Nucleus accumbens (tissue), 56 donors: Measurements from ENCODE around the gene PPARGC1A.
A peak's percentile ranks its signal among the peaks of the same experiment; 100 is the strongest.

Experiments
- DNase-seq, 56 donors: peaks; one replicate each; lab custom pipeline; 2025; lab: John Stamatoyannopoulos, UW

The PPARGC1A gene

GRCh38 chr4:23911675-23912455 lies 22.0 kb upstream of the PPARGC1A start:
- no peak for DNase-seq

DNA sequence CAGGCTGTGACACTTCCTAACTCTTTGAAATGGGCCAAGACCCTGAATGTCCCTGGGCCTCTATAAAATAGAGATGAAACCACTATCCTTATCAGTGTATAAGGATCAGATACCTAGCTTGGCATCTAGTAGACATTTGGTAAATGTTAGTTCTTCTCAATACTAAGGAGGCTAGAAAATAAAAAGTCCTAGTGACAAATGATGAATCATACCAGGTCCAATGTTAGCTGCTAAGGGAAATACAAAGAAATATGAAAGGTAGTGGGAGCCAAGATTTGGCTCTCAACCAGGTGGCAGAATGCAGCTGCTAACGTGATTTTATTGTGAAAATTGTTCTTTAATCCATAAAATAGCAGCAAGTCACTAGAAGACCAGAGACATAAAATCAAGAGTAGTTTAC lies 19.8 kb upstream of the PPARGC1A start:
- no peak for DNase-seq

DNA sequence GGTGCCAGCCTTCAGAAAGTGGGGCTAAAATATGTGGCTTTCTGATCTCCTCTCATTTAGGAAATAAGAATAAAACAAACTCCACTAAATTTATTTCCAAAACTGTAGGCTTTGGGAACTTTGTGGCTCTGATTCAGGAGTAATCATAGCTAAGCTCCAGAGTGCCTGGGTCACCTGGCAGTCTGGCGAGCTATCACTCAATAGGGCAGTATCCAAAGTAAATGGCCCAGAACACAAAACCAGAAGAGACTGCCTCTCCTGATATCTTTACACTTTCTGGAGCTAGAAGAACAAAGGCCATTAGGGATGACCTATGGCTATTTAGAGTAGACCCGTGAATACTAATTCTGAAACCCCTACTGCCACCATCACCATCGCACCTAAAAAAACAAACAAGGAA lies 17.0 kb upstream of the PPARGC1A start:
- DNase-seq = no peak

DNA sequence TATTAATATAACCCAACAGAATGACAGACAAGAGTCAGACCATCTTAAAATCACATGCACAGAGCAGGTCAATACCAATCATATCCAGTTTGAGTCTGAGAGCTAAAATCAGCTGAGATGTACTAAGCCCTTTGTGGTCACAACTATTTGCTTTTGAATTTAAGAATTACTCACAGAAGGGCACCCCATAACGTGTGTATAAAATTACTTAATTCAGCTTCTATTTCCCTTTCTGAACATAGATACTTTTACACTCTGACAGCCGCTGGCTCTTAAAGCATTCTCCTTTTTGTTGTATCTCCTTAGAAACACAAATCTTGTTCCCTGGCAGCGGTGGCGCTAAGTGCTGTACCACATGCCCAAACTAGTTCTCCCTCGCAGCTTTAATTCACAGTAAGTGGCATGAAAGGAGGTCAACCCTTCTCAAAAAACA lies 14.8 kb upstream of the PPARGC1A start:
- DNase-seq = peak in 31 of 56 donors; percentile 3 to 78 (median 21)

DNA sequence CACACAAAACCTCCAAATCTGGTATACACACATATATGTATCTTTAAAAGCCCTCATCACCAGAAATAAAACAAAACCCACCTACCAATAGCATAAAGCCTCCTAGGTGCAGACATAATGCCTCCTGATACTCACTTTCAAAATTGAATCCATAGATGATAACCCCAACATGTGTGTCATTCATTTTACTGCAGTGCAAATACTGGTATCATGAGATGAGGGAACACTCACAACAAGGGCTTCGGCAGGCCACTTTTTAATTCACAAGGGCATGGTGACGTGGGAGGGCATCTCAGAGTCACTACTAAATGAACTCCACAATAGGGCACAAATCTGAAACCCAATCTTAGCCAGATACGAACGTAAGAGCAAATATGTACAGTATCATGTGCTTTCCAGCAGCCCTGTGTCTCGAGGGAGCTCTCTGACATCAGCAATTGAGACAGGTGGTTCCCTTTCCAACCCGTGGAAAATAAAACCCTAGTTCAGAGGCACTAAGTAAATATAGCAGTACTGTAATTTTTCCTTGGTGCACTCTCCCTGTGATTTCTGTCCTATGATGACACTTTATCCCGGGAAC lies 14.1 kb upstream of the PPARGC1A start:
- peak in 3 of 56 donors; percentile 5 to 14 (median 8) for DNase-seq

GRCh38 chr4:23902222-23902804 lies 12.5 kb upstream of the PPARGC1A start:
- no peak for DNase-seq

GRCh38 chr4:23900636-23901035 lies 10.8 kb upstream of the PPARGC1A start:
- DNase-seq = no peak

DNA sequence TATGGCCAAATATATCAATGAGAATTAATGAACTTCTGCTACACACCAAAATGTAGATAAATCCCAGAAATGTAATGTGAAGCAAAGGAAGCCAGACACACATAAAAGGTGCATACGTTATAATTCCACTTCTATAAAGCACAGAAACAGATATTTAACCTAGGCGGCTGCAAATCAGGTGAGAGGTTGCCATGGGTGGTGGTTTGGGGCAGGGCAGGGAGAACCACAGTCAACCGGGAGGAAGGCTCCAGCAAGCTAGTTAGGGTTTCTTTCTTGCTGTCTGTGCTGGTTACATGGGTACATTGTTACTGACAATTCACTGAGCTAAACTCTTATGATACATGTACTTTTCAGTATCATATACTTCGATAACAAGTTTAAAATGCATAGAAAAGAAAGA lies 9.7 kb upstream of the PPARGC1A start:
- no peak for DNase-seq

DNA sequence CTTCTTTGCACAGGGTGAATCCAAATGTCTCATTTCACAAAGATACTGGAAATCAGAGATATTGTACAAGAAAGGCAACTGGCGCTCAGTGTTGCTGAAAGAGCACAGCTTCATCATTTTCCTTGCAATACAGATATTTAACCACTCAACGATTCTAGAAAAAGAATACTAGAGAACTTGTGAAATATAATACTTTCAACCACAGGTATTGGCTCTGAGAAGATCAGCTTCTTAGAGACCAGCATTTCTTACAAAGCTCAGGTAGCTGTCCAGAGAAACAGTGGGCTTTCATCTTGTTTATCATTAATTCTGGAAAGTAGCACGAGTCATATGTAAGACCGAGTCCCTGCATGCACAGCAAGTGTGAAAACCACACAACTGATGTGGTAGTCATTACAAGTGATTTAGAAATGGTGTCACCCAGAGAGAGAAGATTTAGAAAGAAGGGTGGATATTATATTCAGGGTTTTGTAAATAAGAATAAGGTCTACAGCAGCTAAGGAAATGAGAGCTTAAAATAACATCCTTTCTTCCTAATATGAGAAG lies 7.8 kb upstream of the PPARGC1A start:
- no peak for DNase-seq

DNA sequence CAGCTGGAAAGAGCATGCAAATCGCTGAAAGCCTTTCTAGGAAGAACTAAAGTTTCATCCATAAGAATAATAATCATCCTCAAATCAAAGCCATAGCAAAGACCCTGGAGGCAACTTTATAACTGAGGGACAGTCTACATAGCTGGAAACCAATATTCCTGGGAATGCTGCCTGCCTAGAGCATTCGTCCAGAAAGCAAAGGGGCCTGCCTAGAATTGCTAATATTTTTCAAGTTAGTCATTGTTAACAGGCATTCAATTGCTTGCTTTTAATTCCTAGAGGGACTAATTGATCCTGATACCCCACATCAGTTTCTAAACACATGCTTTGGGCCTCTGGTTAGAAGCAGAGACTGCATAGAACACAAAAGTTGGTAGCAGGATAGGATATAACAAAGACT lies 4.2 kb upstream of the PPARGC1A start:
- DNase-seq = no peak

DNA sequence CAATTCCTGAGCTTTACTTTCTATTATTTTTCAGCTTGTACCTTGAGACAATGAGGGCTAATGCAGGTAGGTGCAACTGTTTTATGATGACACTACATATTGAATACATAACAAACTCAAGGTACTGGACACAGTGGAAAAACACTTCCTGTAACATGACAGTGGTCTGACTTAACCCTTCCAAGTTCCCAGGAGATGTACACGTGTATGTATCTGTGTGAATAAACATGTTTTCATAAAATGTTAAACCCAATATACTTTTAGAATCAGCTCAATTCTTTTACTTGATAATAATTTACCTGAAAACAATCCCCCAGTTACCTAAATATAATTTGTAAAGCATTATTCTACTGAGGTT lies 1.2 kb upstream of the PPARGC1A start:
- DNase-seq = no peak

GRCh38 chr4:23890369-23891063 lies 669 bp upstream of the PPARGC1A start:
- no peak for DNase-seq

DNA sequence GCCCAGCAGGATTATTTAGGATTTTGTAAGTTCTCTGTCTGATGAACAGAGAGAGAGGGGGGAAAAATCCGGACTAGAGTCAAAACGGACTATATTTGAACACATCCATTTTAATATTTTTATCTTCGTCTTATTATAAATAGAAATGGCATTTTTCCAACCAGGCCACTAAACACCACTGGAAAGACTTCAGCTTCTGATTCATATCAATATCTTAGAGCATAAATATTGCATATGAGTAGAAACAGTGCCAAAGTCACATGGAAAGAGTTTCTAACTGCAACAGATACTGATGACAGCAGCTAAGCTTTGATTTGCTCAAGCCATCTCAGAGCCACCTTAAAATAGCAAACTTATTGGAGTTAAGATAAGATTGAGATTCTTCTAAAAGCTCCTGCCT lies 456 bp downstream of the PPARGC1A start:
- DNase-seq = no peak

DNA sequence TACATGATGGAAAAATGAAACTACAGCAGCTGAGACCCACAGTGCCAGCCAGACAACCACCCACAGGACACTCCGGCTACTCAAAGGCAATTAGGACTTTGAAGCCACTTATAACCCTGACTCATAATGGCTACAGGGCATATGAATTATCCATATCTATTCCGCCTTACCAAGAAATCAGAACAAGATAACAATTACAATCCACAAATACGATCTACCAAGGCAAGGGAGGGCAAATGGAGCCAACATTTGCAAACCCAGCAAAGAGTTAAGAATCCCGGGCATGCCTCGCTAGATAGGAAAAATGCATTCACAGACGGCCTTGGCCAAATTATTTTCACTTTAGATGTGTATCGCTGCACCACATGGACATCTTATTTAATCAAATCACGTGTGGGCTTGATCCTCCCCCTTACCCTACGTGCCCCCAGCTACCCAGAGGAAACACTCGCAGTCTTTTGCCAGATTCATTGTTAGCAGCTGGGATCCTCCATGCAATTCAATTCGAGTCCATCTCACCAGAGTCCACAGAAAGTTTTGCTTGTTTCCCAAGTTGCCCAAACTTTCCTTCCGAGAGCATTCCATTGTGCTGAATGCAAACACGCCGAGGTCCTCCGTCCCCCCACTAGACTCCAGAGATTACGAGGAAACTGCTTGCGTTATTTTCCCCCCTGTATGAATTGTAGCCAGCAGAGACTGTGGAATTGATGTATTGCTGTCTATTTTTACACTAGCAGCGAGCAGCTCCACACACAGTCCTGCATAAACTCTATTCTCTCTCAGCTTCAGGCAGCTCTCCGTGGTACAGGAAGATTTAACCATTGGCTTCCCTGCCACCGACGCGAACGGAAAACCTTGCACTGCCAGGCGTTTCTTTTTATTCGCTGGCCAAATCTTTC lies 1.2 kb downstream of the PPARGC1A start:
- DNase-seq = peak in 25 of 56 donors; percentile 1 to 55 (median 15)

DNA sequence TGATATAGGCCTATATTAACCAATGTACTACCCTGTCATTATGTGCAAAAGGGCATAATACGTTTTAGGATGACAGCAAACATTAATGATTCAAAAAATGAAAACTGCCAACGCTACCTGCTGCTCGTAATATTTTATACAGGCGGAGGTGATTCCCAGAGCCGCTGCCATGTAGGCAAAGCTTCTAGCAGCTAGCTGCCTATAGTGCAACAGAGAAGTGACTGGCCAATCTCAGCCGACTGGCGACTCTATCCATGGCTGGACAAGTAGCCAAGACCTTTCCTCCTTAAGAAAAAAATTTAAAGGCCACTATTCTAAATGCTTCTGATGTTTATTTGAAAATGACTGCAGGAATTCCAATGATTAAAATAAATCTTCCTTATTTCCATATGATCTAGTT lies 1.9 kb downstream of the PPARGC1A start:
- DNase-seq = peak in 12 of 56 donors; percentile 2 to 47 (median 7)

DNA sequence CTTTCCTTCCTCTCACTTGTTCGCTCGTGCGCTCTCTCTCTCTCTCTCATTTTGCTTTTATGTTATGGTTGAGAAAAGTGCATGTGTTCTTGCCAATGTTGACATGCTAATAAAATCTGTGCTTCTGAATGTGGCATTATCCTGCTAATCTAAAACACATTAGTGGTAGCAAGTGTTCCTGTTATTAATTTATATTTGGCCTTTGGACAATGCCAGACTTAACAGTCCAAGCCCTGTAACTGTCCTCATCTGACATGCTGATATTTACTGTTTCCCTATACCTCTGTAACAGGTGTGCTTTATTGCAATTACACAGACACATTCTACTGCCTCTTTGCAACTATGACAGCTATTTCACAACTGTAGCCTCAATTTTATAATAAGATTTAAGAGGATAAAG lies 2.7 kb downstream of the PPARGC1A start:
- DNase-seq = no peak

DNA sequence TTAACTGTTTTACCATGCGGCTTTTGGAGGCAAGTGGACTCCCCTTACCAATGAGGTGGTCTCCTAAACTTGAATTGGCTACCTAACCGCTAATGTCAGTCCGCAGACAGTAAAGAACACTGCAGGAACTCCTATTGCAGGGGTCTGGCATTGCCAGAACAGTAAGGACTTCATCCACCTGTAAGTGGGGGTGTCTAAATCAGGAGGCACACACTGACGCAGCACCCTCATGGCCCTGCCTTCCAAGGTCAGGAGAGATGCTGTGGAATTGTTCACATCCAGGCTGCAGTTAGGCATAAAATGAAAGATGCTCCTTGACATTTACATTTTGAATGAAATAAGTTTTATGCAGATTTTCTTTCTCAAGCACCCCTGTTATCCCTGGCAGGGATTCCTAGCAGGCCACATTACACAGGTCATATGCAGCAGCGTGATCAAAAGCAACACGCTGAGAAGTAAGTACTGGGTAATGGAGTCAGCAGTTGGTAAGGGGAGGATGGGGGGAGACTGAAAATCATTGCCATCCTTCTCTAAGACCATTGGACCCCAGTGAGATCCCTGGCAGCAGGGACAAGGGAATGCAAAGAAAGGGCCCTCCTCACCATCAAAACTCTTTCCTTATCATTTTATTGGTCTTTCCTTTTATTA lies 3.8 kb downstream of the PPARGC1A start:
- DNase-seq = no peak

DNA sequence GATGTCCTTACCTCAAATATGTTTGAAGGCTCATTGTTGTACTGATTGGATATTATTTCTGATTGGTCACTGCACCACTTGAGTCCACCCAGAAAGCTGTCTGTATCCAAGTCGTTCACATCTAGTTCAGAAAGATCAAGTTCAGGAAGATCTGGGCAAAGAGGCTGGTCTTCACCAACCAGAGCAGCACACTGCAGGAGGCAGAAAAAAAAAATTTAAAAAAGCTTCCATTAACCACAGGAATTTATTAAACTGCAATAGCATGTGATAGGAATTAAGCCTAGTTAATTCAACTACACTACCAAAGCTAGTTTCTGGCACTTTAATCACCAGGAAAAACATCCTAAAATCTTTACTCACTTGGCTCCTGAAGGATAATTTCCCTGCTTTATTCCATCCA lies 5.1 kb downstream of the PPARGC1A start:
- DNase-seq = no peak

DNA sequence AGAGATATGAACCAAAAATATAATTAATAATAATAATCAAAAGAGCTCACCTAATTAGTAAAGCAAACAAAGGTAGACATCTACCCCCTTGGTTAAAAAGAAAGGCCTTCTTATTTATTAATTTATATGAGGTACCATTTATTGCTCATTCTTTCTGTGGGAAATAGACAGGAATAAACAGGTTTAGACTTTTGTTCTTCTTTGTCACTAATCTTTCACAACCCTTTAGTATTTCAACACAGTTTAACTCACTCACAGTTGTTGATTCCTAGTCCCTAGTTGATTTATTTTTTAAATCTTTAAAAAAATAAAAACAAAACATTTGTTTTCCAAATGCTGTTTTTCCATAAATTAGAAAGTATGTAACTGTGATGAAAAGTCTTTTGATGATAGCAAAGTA lies 5.6 kb downstream of the PPARGC1A start:
- DNase-seq = no peak
